ENCODE results near the gene CBX4.

The CBX4 gene

DNA sequence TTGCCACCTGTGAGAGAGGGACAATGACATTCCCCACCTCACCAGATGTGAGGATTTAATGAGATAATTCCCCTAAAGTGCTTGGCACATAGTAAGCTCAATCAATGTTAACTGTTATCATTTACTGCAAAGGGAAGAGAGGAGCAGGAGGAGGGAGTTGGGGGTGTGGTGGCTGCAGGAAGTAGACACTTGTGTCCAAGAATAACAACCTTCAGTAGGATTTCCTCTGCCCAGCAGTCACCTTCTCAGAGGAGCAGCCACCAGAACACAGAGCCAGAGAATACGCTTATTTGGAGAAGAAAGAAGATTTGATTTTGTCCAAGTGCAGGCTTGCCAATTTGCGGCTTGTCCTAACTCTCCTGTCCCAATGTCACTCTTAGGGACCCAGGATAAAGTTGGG is 10.2 kb downstream of the CBX4 start:
- no peak for DNase-seq (ENCODE audit: low spot score)

DNA sequence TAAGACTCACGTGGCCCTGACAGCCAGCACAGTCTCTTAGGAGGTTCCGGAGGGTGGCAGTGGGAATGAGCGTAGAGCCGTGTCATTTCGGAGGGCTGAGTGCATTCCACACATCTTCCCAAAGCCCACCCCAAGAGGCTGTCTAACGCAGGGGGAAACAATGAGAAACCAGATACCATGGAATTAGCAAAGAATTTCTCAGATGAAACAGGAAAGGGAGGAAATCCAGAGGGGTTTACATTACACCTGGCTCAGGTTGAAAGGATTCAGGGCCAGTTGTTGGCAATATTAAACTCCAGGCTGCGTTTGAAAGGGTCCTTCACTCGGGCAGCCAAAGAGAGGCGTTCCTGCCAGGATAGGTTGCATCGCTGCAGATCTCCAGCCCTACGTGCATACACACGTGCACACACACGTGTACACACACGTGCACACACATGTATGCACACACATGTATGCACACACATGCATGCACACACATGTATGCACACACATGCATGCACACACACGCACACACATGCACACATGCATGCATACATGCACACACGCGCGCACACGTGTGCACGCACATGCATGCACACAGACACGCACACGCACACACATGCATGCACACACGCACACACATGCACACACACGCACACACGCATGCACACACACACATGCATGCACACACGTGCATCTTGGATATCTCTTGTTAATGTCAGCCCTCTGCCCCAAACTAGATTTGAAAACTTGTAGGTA is 12.2 kb downstream of the CBX4 start:
- no peak for DNase-seq (ENCODE audit: low spot score)

DNA sequence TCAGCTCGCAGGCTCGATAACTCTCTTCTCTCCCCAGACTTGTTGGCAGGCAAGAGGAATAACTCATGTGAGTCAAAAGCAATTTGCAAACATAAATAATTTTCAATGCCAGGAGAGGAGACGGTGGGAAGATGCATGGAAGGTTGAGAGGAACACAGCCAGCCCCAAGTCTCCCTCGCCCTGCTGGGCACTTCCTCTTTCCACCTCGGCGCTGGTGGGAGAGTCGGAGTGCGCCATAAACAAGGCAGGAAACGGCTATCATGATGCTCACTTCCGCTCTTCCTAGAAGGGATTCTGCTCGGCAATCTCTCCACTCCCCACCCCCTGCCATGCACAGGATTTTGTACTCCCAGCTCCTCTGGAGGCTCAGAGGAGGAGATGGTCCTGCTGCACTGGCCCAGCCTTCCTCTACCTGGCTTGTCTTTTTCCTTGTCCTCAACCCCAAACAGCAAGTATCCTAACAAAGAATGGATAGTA is 13.0 kb downstream of the CBX4 start:
- DNase-seq (ENCODE audit: low spot score), result no peak

DNA sequence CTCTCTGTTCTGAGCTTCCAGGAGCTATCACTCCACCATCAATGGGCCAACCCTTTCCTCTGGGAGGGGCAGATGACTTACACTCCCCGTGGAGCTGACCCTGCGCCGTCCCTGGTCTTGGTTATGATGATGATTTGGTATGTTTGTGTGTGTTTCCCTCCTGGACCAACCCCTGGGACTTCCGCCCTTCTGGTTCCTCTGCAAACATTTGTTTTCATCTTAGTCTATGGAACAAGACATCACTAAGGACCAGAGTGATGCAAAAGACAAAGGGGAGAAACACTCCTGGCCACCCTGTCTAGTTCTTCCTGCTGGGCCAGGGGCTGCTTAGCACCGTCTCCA is 13.7 kb downstream of the CBX4 start:
- no peak for DNase-seq (ENCODE audit: low spot score)

GRCh38 chr17:79824893-79825579 is 14.2 kb downstream of the CBX4 start:
- no peak for DNase-seq (ENCODE audit: low spot score)

GRCh38 chr17:79824234-79824633 is 15.0 kb downstream of the CBX4 start:
- DNase-seq (ENCODE audit: low spot score), result no peak

DNA sequence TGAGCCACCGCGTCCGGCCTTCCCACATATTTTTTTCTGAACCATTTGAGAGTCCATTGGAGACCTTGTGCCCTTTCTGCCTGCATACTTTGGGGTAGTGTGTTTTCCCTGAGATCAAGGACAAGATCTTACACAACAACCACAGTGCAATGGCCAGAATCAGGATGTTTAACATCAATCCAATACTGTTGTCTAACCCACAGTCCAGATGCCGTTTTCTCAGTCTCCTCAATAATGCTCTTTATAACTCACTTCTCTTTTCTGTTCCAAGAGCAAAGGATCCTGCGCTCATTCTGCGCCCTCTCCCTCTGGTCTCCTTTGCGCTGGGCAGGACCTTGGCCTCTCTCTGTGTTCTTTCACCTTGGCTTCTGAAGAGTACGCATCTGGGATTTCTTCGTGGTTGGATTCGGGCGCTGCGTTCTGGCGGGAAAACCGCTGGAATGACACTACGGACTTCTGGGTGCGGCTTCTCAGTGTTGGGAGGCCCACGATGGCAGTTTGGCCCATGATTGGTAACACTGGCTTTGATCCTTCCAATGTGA is 16.6 kb downstream of the CBX4 start:
- DNase-seq (ENCODE audit: low spot score), result no peak

DNA sequence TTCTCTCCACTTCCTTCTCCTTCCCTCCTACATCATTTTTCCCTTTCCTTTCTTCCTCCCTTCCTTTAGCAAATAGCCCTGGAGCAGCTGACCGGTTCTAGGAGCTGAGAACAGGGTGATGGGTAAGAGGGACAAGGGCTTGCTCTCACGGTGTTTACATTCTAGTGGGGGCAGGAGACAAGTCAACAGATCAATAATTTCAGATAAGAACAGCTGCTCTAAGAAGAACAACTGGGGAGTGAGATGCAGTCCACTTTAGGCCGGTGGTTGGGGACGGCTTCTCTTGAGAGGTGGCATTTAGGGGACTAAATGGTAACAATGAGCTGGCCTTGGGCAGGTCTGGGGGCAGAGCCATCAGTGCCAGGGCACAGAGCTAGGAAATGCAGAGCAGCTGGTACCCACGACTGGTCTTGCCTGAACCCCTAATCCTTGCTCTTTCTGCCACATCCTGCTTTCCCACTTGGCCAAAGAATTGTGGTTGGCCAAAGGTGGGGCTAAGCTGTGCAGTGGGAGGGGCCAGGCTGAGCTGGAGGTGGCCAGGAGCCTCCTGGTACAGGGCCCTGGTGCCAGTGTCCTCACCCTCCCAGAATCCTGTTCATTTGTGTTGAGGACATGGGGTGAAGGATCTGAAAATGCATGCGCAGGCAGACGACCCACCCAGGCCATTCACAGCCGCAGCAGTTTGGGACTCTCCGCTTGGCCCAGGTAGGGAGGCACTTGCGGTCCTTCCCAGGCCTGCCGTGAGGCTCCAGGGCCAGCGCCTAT is 17.7 kb downstream of the CBX4 start:
- DNase-seq (ENCODE audit: low spot score), result no peak

DNA sequence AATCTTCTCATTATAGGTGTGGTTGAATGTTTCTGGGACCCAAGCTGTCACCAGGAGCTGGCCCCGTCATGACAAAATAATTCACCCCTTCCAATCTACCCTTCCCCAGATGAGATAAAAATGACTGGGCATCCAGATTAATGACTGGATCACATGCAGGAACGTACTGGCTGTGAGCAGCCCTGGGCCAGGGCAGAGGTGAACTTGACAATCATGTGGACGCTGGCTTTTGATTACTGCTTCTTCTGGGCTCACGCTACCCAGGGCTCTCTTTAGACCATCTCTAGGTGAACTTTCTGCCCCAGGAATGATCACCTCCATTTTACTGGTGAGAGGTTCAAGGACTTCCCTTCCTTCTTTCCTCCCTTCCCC is 18.3 kb downstream of the CBX4 start:
- no peak for DNase-seq (ENCODE audit: low spot score)

- DNase-seq (ENCODE audit: low spot score), result no peak
Observed at GRCh38 chr17:79819534-79820276, 19.5 kb downstream of the CBX4 start.

- DNase-seq (ENCODE audit: low spot score), result no peak
Observed at GRCh38 chr17:79819085-79819484, 20.2 kb downstream of the CBX4 start.

DNA sequence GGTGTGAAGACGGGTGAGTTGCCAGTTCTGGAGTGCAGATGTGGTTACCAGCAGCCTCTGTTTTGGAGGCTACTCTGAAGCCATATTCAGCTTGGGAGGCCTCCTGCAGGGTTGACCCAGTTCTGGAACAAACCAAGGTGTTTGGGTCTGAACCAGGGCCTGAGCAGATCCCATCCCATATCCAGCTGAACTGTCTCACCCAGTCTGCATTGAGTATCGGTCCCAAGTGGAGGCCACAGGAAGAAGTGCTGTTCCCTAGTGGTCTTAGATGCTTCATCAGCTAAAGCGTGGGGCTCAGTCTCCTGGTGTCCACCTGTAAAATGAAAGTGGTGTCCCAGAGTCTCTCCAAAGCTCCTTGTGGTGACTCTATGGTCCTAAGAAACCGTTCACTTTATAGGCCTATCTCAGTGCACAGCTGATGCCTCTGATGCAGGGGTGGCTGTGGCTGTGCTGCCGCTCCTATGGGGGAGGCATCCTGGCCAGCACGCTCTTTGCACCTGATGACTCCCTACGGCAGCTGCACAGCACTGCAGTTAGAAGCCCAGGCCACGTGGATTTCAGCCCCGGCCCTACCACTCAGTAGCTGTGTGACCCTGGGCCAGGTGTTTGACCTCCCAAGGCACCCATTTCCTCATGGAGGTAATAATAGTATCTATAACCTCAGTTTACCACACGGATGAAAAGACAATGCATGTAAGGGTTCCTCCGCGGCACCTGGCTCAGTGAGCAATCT is 21.0 kb downstream of the CBX4 start:
- no peak for DNase-seq (ENCODE audit: low spot score)

GRCh38 chr17:79815836-79816461 is 23.3 kb downstream of the CBX4 start:
- DNase-seq (ENCODE audit: low spot score), result no peak

GRCh38 chr17:79814974-79815835 is 24.0 kb downstream of the CBX4 start:
- DNase-seq (ENCODE audit: low spot score), result no peak

- DNase-seq (ENCODE audit: low spot score), result no peak
Observed at GRCh38 chr17:79814127-79814973, 24.9 kb downstream of the CBX4 start.

DNA sequence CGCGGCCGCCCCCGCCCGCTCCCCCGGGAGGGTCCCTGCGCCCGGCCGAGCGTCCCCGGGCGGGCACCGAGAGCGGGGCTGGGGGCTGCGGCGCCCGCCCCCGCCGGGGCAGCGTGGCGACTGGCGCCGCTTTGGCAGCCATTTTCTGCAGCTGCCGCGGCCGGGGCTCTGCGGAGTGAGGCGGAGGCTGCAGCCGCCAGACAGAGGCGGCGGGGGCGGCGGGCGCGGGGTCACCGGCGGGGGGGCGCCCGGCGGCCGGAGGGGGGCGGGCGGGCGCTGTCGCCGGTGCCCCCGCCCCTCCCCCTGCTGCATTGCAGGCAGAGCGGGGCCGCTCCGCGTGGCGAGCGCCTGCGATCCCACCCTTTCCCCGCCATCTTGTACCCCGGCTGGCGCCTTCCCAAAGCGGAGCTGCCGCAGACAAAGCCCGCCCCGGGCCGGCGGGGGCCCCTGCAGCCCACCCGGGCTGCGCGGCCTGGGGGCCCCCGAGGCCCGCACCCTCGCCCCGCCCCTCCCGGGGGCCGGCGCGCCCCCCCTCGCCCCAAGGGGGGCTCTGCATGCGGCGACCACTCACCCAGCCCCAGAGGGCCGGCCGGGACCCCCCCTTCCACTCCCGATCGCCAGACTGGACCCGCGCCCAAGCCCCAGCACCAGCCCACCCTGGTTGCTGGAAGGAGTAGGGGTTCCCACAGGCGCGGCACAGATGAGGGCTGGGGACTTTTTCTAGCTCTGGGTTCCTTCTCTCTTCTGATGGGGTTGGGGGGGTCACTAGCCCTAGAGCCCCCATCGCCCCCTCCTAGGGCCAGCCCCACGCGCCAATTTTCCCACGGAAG is 25.7 kb downstream of the CBX4 start:
- DNase-seq (ENCODE audit: low spot score), result peak; percentile 23

DNA sequence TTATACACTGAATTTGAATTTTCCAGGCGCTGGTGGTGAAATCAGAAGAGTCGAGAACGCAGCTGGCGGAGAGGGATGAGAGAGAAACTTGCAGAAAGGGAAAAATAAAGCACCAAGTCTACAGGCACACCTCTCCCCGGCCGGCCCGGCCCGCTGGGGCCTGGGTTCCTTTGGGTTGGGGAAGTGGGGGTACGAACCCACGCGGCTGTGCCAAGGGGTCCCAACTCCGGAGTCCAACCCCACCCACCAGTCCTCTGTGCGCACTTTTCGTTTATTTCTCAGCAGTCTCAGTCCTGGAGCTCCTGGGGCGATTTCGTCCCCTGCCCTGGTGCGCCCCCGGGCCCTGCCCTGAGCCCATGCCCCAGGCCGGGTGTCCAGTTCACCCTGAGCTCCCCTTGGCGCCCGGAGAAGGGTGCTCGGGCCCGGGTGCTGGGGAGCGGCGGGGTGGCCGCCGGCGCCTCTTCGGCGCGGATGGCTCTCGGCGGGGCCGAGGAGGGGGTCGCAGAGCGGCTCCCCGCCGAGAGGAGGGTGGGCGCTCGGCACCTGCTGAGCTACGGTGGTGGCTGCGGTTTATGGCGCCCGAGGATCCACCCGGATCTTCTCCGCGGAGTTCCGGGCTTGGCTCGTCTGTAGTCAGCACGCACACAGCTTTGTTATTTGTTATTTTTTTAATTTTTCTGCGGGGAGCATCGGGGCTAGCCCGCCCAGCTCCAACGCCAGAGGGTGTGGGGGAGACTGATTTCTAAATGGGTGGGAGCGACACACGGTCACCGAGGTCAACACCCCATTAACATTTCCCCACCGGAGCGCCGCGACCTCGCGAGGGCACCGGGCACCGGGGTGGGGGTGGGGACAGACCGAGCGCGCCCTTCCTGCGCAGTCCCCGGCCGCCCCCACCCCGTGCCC is 26.6 kb downstream of the CBX4 start:
- no peak for DNase-seq (ENCODE audit: low spot score)
